Astrocyte of the hippocampus (primary cell): ENCODE measurements around the gene BSN.
"Not testable (repeated sequence)": the region's sequence is repeated elsewhere in the genome, so short reads cannot be mapped to it uniquely, and the experiment has no call there.

Source experiments
- DNase-seq: peaks from one replicate; pipeline ENCODE4 v3.0.0; 2011; ENCODE audit warnings: low read depth, low spot score

BSN gene

DNA sequence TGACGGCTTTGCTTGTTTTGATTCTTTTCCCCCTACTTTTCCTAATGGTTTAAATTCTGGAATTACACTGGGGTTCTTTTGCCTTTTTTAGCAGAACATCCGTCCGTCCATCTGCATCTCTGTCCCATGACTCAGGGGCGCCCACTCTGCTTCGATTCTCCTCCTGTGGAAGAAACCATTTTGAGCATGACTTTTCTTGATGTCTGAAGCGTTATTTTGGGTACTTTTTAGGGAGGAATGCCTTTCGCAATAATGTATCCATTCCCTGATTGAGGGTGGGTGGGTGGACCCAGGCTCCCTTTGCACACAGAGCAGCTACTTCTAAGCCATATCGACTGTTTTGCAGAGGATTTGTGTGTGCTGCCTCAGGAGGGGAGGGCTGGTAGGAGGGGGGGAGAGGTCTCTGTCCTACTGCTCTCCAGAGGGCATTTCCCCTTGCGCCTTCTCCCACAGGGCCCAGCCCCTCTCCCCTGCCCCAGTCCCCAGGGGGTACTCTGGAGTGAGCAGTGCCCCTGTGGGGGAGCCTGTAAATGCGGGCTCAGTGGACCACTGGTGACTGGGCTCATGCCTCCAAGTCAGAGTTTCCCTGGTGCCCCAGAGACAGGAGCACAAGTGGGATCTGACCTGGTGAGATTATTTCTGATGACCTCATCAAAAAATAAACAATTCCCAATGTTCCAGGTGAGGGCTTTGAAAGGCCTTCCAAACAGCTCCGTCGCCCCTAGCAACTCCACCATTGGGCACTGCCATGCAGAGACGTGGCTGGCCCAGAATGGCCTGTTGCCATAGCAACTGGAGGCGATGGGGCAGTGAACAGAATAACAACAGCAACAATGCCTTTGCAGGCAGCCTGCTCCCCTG is 19.5 kb upstream of the BSN start:
- DNase-seq, result peak; percentile 88

DNA sequence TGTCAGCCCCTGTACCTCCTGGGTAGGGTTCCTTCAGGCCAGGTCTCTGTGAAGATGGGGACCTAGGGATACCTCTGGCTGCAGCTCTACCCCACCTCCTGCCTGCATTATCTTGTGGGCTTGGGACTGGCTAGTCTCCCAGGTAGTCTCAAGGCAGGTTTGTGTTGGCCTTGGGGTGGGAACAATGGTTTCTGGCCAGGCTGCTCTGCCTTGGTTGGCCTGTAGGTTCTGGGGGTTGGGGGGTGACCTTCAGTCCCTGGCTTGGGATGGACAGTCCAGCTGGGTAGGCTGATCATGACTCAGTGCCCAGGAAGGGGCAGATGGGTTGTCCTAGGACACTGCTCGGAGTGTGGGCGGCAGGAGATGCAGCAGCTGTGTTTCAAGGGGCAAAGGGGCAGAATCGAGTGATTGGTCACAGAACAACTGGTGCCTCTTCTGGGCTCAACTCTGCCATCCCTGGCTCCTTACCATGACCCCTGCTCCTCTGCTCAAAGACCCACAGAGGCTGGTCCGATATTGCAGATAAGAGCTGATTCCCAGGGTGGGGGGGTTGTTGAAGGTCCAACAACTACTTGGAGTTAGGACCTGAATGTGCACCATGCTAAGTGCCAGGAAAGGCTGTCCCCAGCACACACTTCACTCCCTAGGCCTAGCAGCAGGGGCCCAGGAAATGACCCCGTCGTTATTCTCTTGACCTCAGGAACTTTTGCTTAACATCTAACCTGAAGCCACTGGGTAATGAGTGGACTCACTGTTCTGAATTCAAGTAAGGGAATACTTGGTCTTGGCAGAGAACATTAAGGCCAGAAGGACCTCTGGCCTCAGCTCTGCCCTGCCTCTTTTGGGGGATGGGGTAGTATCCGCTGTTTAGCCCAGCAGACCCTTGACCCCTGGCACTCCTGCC is 18.1 kb upstream of the BSN start:
- DNase-seq, result no peak

DNA sequence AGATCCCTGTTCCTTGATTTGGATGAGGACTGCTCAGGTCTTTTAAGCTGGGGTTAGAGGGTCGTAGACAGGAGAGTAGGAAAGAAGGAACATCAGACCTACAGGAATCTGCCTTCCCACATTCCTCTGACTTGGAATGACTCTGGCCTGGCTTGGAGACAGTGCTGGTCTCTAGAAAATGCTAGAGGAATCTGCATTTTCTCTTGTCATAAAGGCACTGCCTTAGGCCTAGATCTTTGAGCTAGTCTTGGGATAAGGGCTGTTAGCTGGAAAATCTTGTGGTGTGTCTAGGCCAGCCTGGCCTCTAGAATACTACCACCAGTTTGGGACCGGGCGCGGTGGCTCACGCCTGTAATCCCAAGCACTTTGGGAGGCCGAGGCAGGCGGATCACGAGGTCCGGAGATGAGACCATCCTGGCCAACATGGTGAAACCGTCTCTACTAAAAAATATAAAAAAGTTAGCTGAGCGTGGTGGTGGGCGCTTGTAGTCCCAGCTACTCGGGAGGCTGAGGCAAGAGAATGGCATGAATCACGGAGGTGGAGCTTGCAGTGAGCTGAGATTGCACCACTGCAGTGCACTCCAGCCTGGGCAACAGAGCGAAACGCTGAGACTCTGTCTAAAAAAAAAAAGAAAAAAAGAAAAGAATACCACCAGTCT is 17.3 kb upstream of the BSN start:
- no peak for DNase-seq

DNA sequence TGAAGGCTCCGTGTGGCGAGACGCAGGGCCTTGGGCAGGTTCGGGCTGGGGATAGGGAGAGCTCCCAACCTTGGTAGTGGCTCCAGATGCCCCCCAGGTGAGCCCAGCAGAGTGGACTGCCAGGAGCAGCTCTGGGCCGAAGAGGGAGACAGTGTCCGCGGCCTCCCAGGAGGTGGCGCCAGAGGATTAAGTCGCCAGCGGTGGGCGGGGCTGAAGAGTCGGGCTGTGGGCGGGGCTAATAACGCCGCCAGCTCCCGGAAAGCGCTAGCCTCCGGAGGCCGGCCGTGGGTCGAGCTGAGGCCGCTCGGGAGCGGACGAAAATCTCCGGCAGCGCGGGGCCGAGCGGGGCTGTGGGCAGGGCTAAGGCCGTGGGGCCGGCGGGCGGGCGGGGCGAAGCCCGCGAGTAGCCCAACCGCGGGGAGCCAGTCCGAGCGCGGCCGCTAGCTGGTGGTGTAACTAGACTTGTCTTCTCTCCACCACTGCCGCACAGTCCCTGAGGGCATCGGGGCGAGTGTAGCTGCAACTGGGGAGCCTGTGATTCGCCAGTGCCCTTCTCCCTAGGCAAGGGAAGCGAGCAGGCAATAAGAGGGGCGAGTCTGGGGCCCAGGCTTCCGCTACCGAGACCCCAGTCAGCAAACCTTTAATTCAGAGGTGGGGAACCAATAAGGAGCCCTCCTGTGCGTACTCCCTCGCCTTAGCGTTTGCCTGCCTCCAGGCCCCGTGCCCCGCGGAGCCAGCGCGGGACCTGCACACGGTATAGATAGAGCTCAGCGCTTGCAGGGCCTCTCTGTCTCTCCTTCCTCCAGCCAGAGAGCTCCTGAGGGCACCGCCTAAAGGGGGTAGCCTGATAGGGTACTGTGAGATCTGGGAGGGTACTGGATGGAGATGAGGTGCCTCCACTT is 14.4 kb upstream of the BSN start:
- DNase-seq, result peak; percentile 98

DNA sequence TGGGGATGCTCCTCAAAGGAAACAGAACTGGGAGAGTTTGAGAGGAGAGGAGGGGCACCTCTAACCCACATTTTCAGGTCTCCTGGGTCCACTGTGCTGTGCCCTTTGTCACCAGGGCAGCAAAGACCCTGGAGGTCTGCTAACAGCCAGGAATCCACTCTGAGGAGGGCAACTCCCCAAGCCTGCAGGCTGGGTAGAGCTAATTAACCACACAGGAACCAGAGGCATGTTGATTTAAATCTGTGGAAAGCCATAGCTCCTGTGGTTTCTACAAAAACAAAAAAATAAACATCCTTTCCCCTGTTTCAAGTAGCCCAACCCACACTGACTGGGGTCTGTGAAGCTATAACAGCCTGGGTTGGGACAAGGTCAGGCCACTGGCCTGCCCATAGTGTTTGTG is 2.2 kb upstream of the BSN start:
- DNase-seq, result no peak

DNA sequence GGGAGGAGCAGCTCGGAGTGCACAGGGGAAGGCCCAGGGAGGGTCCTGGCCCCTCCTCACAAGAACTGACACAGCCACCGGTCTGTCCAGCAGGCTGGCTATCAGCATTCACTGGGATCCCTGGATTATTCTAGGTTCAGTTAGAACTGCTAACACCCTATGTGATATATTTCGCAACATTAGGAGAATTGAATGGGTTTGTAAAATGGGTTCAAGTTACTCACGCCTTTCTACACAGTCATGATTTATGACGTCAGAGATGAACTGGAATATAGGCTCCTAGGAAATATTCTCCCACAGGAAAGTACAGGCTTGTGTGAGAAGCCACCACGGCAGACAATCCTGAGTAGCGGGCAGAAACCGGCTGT is 969 bp upstream of the BSN start:
- DNase-seq, result no peak

DNA sequence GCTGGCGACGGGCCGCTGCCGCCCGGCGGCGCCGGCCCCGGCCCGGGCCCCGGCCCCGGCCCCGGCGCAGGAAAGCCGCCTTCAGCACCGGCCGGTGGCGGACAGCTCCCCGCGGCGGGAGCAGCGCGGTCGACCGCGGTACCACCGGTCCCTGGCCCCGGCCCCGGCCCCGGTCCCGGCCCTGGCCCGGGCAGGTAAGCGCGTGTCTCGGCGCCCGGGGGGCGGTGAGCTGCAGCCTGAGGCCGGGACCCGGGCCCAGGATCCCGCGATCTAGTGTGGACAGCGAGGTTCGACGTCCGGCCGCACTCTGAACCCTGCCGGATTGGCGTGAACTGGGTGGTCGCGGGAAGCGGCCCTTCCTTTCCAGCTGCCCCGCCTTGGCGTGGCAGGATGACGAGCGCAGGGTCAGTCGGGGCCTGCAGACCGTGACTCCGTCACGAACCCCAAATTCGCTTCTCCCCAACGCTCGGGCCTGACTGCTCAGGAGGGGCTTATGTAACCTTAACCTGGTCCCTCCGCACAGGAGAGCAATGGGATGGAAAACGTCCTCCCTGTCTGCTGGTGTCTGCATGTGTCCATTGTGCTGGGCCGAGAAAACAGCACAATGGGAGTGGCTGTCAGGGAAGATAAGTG is 472 bp downstream of the BSN start:
- no peak for DNase-seq

DNA sequence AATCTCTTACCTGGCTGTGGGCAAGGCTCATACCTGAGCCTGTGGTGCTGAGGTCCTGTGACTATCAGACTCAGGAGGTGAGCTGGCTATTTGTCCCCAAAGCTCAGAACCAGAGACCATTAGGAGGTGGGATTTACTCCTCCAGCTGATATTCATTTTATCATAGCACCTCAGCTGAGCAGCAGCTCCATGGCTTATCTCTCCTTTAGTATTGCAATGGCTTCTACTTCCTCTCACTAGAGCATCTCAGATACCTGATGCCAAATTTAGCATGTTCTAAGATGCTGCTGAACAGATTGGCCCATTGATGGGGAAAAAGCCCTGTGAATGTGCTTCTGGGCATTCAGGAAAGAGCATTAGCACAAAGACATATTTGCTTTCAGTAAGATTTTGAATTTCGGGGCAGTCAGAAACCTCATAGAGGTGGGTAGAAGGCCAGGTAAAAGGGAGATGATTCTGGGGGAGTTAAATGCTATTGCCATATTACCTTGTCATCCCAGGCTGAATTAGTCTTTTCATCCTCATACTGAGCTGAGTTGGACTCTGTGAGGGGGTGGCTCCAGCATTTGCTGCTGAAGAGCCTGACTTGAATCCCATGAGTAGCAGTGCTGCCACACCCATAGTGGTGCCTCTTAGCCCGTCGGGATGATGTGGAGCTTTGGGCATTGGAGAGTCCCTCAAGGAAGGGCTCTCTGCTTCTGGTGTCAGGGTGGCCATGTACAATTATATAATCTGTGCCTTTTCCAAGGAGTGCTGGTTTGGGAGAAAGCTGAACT is 2.4 kb downstream of the BSN start:
- DNase-seq, result no peak

DNA sequence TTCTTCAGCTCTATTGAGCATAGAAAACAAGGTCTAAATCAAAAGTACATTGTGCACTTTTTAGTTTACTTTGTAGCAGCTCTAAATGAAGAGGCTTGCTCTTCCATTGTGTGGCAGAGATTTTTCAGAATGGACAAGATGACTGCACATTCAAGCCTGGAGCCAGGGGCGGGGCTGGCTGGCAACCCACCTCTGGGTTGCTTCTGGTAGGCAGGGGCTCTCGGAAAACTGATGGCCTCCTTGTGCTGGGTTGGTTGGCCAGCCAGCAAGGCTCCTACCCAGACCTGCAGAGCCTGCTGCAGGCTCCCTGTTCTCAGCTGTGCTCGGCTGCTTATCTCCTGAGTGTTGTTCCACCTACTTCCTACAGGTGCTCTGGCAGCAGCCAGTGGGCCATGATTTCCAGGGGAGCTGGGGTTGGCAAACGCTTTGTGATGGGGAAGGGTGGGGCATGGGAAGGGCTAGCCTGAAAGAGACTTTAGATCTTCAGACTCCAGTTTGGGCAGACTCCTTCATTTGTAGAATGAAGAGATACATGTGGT is 8.8 kb downstream of the BSN start:
- DNase-seq, result no peak

DNA sequence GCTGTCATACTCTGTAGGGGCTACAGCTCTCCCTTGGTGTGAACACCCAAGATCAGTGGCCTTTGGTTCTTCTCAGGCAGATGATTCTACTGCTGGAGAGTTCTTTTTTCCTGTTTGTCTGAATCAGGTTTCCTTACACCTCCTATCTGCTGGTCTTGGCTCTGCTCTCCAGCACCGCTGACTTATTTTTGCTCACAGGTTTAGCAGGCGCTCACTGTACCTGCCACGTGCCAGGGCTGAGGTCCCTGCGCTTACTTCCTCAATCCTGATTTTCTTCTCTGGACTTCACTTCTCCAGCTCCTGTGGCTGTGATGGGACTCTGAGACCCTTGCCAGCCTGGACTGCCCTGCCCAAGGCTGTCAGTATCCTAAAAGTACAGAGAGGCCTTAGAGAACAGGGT is 9.5 kb downstream of the BSN start:
- DNase-seq, result no peak

DNA sequence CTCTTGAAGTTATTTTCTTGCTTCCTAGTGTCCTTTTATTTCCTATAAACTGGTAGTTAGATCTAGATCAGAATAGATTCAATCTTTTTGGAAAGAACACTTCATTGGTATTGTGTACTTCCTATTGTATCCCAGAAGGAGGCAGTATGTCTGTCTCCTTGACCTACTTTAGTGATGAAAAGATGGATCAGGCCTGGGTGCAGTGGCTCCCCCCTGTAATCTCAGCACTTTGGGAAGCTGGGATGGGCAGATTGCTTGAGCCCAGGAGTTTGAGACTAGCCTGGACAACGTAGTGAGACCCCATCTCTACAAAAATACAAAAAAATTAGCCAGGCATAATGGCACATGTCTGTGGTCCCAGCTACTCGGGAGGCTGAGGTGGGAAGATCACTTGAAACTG is 12.0 kb downstream of the BSN start:
- no peak for DNase-seq

DNA sequence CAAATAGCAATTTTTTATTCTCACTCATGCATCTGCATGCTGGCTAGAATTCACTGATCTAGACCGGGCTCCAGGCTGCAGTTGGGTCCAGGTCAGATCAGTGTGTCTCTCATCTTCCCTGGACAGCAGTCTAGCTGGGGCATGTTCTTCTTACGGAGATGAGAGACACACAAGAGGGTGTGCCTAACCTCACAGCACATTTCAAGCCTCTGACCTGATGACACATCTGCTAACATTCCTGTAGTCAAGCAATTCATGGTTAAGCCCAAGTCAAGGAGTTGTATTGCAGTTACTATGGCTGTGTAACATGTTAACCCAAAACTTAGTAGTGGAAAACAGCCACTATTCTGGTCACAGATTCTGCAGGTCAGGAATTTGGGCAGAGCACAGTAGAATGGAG is 13.1 kb downstream of the BSN start:
- no peak for DNase-seq

DNA sequence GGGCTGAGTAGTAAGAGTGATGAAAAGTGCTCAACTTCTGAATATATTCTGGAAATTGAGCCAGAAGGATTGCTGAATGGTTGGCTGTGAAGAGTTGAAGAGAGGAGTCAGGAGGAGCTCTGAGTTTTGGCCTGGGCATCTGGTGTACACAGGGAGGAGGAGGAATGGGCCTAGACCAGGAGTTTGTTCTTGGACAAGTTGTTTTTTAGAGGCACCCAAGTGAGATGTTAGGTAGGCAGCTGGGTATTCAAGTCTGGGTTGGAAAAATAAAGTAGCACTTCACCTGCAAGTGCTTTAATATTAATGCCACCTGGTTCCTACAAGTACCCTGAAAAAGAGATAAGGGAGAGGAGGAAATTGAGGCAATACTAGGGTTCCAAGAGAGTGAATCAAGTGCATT is 14.7 kb downstream of the BSN start:
- no peak for DNase-seq

DNA sequence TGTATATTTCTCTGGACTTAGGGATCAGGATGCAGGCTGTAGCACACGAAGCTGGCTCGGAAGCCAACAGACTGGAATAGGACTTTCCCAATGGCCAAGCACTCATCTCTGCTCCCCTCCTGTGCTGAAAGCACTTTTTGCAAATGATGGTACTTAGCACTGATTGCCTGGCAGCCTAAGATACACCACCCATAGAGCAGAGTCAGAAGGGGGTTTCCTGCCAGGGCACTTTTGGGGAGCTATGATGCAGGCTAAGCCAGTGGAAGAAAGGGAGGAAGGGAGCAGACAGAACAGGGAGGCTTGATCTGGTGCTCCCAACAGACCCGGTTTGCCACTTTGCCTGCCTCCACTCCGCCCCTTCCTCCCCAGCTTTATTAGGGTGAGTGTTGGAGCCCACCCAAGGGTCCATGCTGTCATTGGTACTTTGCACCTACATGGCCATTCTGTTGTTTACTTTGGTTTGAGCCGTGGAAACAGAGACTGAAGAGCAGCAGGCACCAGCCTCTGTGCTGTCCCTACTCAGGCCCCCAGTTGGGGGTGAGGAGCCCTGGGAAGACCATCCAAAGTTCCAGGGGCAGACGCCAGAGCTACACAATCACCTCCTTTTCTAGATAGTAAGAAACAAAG is 15.9 kb downstream of the BSN start:
- DNase-seq, result no peak

DNA sequence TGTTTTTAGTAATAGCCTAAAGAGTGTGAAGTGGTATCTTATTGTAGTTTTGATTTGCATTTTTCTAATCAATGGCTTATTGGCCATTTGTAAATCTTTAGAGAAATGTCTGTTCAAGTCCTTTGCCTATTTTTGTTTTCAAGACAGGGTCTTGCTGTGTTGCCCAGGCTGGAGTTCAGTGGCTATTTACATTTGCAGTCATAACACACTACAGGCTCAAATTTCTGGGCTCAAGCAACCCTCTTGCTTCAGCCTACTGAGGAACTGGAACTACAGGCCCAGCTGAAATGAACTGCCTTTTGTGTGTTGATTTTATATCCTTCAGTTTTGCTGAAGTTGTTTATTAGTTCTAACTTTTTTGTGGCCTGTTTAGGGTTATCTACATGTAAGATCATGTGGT is 27.9 kb downstream of the BSN start:
- DNase-seq, result no peak

DNA sequence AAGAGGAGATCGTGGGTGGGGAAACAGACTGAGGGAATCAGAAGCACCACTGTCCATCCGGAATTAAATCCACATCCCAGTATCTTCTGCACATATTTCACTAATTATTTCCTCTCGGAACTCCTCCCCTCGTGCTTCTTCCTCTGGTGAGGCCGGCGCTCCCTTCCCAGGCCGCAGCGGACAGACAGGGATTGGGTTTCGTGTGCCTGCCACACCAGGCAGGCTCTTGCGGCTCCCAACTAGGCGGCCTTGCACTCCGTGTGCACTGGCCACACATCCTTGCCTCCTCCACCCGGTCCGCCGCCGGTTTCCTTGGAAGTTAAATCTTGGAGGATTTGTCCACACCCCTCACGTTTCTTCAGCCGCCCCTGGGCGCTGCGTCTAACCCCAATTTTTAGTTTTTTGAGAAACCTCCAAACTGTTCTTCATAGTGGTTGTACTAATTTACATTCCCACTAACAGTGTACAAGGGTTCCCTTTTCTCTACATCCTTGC is 31.0 kb downstream of the BSN start:
- DNase-seq, result not testable (repeated sequence)

DNA sequence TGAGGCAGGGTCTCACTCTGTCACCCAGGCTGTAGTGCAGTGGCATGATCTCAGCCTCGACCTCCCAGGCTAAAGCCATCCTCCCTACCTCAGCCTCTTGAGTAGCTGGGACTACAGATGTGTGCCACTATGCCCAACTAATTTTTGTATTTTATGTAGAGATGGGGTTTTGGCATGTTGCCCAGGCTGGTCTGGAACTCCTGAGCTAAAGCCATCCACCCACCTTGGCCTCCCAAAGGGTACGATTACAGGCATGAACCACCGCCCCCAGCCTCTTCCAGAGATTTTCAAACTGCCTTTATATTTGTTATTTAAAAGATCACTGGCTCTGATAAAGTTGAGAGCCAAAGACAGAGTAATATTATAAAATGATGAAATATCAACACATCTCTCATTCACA is 37.3 kb downstream of the BSN start:
- DNase-seq, result no peak

DNA sequence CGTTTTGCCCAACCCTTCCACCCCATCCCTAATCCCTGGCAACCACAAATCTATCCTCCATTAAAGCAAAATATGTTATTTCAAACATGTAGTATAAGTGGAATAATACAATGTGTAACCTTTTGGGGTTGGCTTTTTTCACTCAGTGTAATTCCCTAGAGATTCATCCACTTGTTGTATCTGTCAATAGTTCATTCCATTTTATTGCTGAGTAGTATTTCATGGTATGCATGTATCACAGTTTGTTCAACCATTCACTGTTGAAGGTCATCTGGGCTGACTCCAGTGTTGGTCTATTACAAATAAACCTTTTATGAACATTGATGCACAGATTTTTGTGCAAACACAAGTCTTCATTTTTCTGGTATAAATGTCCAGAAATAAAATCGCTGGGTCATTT is 38.8 kb downstream of the BSN start:
- DNase-seq, result no peak

DNA sequence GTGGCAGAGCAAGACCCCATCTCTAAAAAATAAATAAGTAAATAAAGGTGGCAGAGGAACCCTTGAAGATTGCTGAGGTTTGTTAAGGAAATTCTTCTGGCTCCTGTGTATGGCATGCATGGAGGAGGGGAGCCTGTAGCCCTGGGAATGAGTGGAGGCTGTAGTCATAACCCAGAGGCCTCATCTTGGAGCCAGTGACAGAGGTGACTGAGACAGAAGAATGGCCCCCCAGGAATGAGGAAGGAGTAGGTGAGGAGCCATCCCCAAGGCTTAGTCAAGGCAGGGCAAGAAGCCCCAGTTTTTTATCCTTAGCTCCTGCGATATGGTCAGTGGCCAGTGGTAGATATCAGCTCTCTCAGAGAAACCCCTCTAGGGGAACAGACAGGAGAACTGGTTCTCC is 46.5 kb downstream of the BSN start:
- no peak for DNase-seq
